ENCODE data around the gene HNRNPDL.
"Not testable (repeated sequence)": the region's sequence is repeated elsewhere in the genome, so short reads cannot be mapped to it uniquely, and the experiment has no call there.

DNA sequence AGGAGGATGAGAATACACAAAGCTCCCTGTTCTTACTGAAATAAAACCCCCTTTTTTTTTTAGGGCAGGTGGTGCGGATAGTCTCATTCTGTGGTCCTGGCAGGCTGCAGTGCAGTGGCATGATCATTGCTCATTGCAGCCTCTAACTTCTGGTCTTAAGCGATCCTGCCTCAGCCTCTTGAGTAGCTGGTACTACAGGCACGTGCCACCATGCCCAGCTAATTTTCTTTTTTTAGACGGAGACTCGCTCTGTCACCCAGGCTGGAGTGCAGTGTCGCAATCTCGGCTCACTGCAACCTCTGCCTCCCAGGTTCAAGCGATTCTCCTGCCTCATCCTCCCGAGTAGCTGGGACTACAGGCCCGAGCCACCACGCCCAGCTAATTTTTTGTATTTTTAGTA is 15.2 kb downstream of the HNRNPDL start:
- TF ChIP-seq, protein P1, sequence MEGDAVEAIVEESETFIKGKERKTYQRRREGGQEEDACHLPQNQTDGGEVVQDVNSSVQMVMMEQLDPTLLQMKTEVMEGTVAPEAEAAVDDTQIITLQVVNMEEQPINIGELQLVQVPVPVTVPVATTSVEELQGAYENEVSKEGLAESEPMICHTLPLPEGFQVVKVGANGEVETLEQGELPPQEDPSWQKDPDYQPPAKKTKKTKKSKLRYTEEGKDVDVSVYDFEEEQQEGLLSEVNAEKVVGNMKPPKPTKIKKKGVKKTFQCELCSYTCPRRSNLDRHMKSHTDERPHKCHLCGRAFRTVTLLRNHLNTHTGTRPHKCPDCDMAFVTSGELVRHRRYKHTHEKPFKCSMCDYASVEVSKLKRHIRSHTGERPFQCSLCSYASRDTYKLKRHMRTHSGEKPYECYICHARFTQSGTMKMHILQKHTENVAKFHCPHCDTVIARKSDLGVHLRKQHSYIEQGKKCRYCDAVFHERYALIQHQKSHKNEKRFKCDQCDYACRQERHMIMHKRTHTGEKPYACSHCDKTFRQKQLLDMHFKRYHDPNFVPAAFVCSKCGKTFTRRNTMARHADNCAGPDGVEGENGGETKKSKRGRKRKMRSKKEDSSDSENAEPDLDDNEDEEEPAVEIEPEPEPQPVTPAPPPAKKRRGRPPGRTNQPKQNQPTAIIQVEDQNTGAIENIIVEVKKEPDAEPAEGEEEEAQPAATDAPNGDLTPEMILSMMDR (conservative IDR thresholded peaks at IDR 0.05; ENCODE audit: low read depth, low read length) = not testable (repeated sequence)
- TF ChIP-seq RFX5 (IDR thresholded peaks at IDR 0.05; ENCODE audit: low read depth, low read length); RAD21 (IDR thresholded peaks at IDR 0.05; ENCODE audit: low read length); RCOR1 (IDR thresholded peaks at IDR 0.05; ENCODE audit: insufficient replicate concordance, low read length); POLR2A (IDR thresholded peaks at IDR 0.05; ENCODE audit: low read depth, low read length); SMC3 (IDR thresholded peaks at IDR 0.05; ENCODE audit: low read depth, low read length); MXI1 (IDR thresholded peaks at IDR 0.05; ENCODE audit: borderline replicate concordance, low read depth, low read length); USF2 (IDR thresholded peaks at IDR 0.05; ENCODE audit: low read depth, low read length); CEBPB (IDR thresholded peaks at IDR 0.05; ENCODE audit: low read depth, low read length); MAZ (IDR thresholded peaks at IDR 0.05; ENCODE audit: borderline replicate concordance, low read depth, low read length): not testable (repeated sequence)

All from IMR-90 (cell line).